Activated naive CD8-positive, alpha-beta T cell treated with anti-CD3 and anti-CD28 coated beads, Interleukin-2, amount 50 U/mL, for 16 hours (primary cell): ENCODE results near the gene EFCAB11.
A peak's percentile ranks its signal among the peaks of the same experiment; 100 is the strongest.

Experiments
- DNase-seq: peaks from one replicate; pipeline ENCODE4 v3.0.0-alpha.2; 2020; ENCODE audit warnings: low read depth, low spot score

Gene EFCAB11

GRCh38 chr14:89957376-89957775, 2.8 kb upstream of the EFCAB11 start:
- no peak for DNase-seq

- DNase-seq, result no peak
Observed at GRCh38 chr14:89956661-89957009, 2.1 kb upstream of the EFCAB11 start.

- peak; percentile 92 for DNase-seq
Observed at GRCh38 chr14:89955745-89956660, 1.5 kb upstream of the EFCAB11 start, which contains the start of gene TDP1. TDP1 (plus strand) TSS chr14:89955927; CDS start chr14:89963115, 7,188 bp downstream.

- DNase-seq, result no peak
Observed at GRCh38 chr14:89955022-89955744, 653 bp upstream of the EFCAB11 start.

GRCh38 chr14:89953602-89954001, 928 bp downstream of the EFCAB11 start:
- DNase-seq, result no peak

GRCh38 chr14:89952576-89952975, 2.0 kb downstream of the EFCAB11 start:
- no peak for DNase-seq

- DNase-seq, result no peak
Observed at GRCh38 chr14:89947344-89947743, 7.2 kb downstream of the EFCAB11 start.

- no peak for DNase-seq
Observed at GRCh38 chr14:89941830-89942377, 12.6 kb downstream of the EFCAB11 start.

- no peak for DNase-seq
Observed at GRCh38 chr14:89936654-89937185, 17.8 kb downstream of the EFCAB11 start.

- DNase-seq, result no peak
Observed at GRCh38 chr14:89933002-89933401, 21.5 kb downstream of the EFCAB11 start.

GRCh38 chr14:89927186-89927865, 27.2 kb downstream of the EFCAB11 start:
- no peak for DNase-seq

- no peak for DNase-seq
Observed at GRCh38 chr14:89926694-89927093, 27.8 kb downstream of the EFCAB11 start.

GRCh38 chr14:89924268-89924667, 30.3 kb downstream of the EFCAB11 start:
- DNase-seq, result no peak

GRCh38 chr14:89922031-89922907, 32.3 kb downstream of the EFCAB11 start:
- no peak for DNase-seq

- no peak for DNase-seq
Observed at GRCh38 chr14:89921346-89921745, 33.2 kb downstream of the EFCAB11 start.

GRCh38 chr14:89920056-89920455, 34.5 kb downstream of the EFCAB11 start:
- no peak for DNase-seq

- DNase-seq, result no peak
Observed at GRCh38 chr14:89918721-89919120, 35.8 kb downstream of the EFCAB11 start.

GRCh38 chr14:89915114-89915878, 39.2 kb downstream of the EFCAB11 start:
- DNase-seq, result peak; percentile 27

- DNase-seq, result no peak
Observed at GRCh38 chr14:89912667-89913211, 41.8 kb downstream of the EFCAB11 start.

- no peak for DNase-seq
Observed at GRCh38 chr14:89912221-89912620, 42.3 kb downstream of the EFCAB11 start.
